ENCODE measurements around the gene LMAN1L. TPM values are rescaled to one million over a fixed set of nuclear protein-coding genes. Genes with fewer than 3 reads are reported as not detected.

The LMAN1L gene
- total RNA-seq, 1 experiment from 2014 or later, result not detected

GRCh38 chr15:74775132-74775562 is 37.5 kb upstream of the LMAN1L start:
- no peaks in the 10 kb centered on the region for H3F3A ChIP-seq (ENCODE audit: low read length, unreplicated experiment)
- no peaks in the 10 kb centered on the region for H3K79me2 ChIP-seq (ENCODE audit: low read length)
- no peaks in the 10 kb centered on the region for H4K20me1 ChIP-seq (ENCODE audit: low read length)
- no peaks in the 10 kb centered on the region for H3K9me3 ChIP-seq (ENCODE audit: low read length)
- H3K4me3 ChIP-seq (ENCODE audit: low read length), result no peak overlapping the region
- intact Hi-C loops (cut with micrococcal nuclease), result no loop called here
- H2AFZ ChIP-seq (ENCODE audit: low read length), result no peak overlapping the region
- TF ChIP-seq EZH2 (IDR thresholded peaks at IDR 0.05; ENCODE audit: low read length, unreplicated experiment) (no peak), EZH2phosphoT487 (IDR thresholded peaks at IDR 0.05; ENCODE audit: borderline replicate concordance, low read length) (no peak), CTCF (conservative IDR thresholded peaks at IDR 0.05; ENCODE audit: low read depth, low read length) (no peak)
- H3K27ac ChIP-seq (ENCODE audit: low read length), result no peak overlapping the region
- POLR2A ChIA-PET (ENCODE audit: unreplicated experiment), result no interaction called here
- BruUV-seq (replicated peaks), result no TSS peak
- ATAC-seq, result no peak
- H3K9ac ChIP-seq (ENCODE audit: low read length), result no peak overlapping the region
- CTCF ChIA-PET, result no interaction called here
- H3K4me2 ChIP-seq (ENCODE audit: low read length), result no peak overlapping the region
- no peaks in the 10 kb centered on the region for H3K27me3 ChIP-seq (ENCODE audit: low read length)
- H3K4me1 ChIP-seq (ENCODE audit: insufficient read depth, low read length), result no peaks in the 10 kb centered on the region
- no peaks in the 10 kb centered on the region for H3K36me3 ChIP-seq (ENCODE audit: low read depth, low read length)
- DNase-seq, result no peak
- H3K9me2 ChIP-seq (replicated peaks; ENCODE audit: low read length), result no peaks in the 10 kb centered on the region

GRCh38 chr15:74775894-74776293 is 36.7 kb upstream of the LMAN1L start:
- no peaks in the 10 kb centered on the region for H3K27me3 ChIP-seq (ENCODE audit: low read length)
- H3K9ac ChIP-seq (ENCODE audit: low read length), result no peak overlapping the region
- H3K79me2 ChIP-seq (ENCODE audit: low read length), result no peaks in the 10 kb centered on the region
- BruUV-seq (replicated peaks), result no TSS peak
- H2AFZ ChIP-seq (ENCODE audit: low read length), result no peak overlapping the region
- no peaks in the 10 kb centered on the region for H4K20me1 ChIP-seq (ENCODE audit: low read length)
- ATAC-seq, result no peak
- no peaks in the 10 kb centered on the region for H3K9me3 ChIP-seq (ENCODE audit: low read length)
- ChIA-PET CTCF (no interaction called here), POLR2A (ENCODE audit: unreplicated experiment) (no interaction called here)
- no peak overlapping the region for H3K27ac ChIP-seq (ENCODE audit: low read length)
- TF ChIP-seq CTCF (conservative IDR thresholded peaks at IDR 0.05; ENCODE audit: low read depth, low read length), result no peak
- no peak for TF ChIP-seq EZH2 (IDR thresholded peaks at IDR 0.05; ENCODE audit: low read length, unreplicated experiment)
- no peak for TF ChIP-seq EZH2phosphoT487 (IDR thresholded peaks at IDR 0.05; ENCODE audit: borderline replicate concordance, low read length)
- no peak for DNase-seq
- no peaks in the 10 kb centered on the region for H3F3A ChIP-seq (ENCODE audit: low read length, unreplicated experiment)
- no peak overlapping the region for H3K4me2 ChIP-seq (ENCODE audit: low read length)
- no peak overlapping the region for H3K4me3 ChIP-seq (ENCODE audit: low read length)
- intact Hi-C loops (cut with micrococcal nuclease), result no loop called here
- H3K4me1 ChIP-seq (ENCODE audit: insufficient read depth, low read length), result no peaks in the 10 kb centered on the region
- H3K36me3 ChIP-seq (ENCODE audit: low read depth, low read length), result no peaks in the 10 kb centered on the region
- no peaks in the 10 kb centered on the region for H3K9me2 ChIP-seq (replicated peaks; ENCODE audit: low read length)

- H3K27me3 ChIP-seq (ENCODE audit: low read length), result no peaks in the 10 kb centered on the region
- no peak overlapping the region for H2AFZ ChIP-seq (ENCODE audit: low read length)
- H3K4me3 ChIP-seq (ENCODE audit: low read length), result no peak overlapping the region
- no peaks in the 10 kb centered on the region for H3K9me3 ChIP-seq (ENCODE audit: low read length)
- intact Hi-C loops (cut with micrococcal nuclease), result no loop called here
- no peak overlapping the region for H3K9ac ChIP-seq (ENCODE audit: low read length)
- H3K4me1 ChIP-seq (ENCODE audit: insufficient read depth, low read length), result peaks cover 6% of the 10 kb centered on the region
- no TSS peak for BruUV-seq (replicated peaks)
- CTCF ChIA-PET, result no interaction called here
- H3F3A ChIP-seq (ENCODE audit: low read length, unreplicated experiment), result no peaks in the 10 kb centered on the region
- no peaks in the 10 kb centered on the region for H4K20me1 ChIP-seq (ENCODE audit: low read length)
- no peaks in the 10 kb centered on the region for H3K36me3 ChIP-seq (ENCODE audit: low read depth, low read length)
- no peaks in the 10 kb centered on the region for H3K79me2 ChIP-seq (ENCODE audit: low read length)
- H3K4me2 ChIP-seq (ENCODE audit: low read length), result no peak overlapping the region
- no peaks in the 10 kb centered on the region for H3K9me2 ChIP-seq (replicated peaks; ENCODE audit: low read length)
- POLR2A ChIA-PET (ENCODE audit: unreplicated experiment), result no interaction called here
- no peak overlapping the region for H3K27ac ChIP-seq (ENCODE audit: low read length)
- no peak for DNase-seq
- ATAC-seq, result no peak
- TF ChIP-seq EZH2phosphoT487 (IDR thresholded peaks at IDR 0.05; ENCODE audit: borderline replicate concordance, low read length), result no peak
- no peak for TF ChIP-seq CTCF (conservative IDR thresholded peaks at IDR 0.05; ENCODE audit: low read depth, low read length)
- no peak for TF ChIP-seq EZH2 (IDR thresholded peaks at IDR 0.05; ENCODE audit: low read length, unreplicated experiment)
Measured at GRCh38 chr15:74776821-74777768, 35.5 kb upstream of the LMAN1L start.

Data from PC-3 (cell line).